ENCODE results near the gene FAM107B. TPM values are rescaled to one million over a fixed set of nuclear protein-coding genes. Genes with fewer than 3 reads are reported as not detected.
"Not testable (repeated sequence)": the region's sequence is repeated elsewhere in the genome, so short reads cannot be mapped to it uniquely, and the experiment has no call there.

The FAM107B gene
- total RNA-seq, 1 donor: 22.7 TPM

- H3K4me3 ChIP-seq (ENCODE audit: low read depth, low read length): no peak overlapping the region
- no peak for TF ChIP-seq CTCF (IDR thresholded peaks at IDR 0.05; ENCODE audit: insufficient read depth, low read length)
- DNase-seq (ENCODE audit: low read depth): no peak
These were observed 179.7 kb downstream of the FAM107B start for GRCh38 chr10:14594878-14595525.

GRCh38 chr10:14593806-14594205 is 180.9 kb downstream of the FAM107B start:
- DNase-seq (ENCODE audit: low read depth): no peak
- H3K4me3 ChIP-seq (ENCODE audit: low read depth, low read length): no peak overlapping the region
- no peak for TF ChIP-seq CTCF (IDR thresholded peaks at IDR 0.05; ENCODE audit: insufficient read depth, low read length)

GRCh38 chr10:14592566-14592965 is 182.1 kb downstream of the FAM107B start:
- DNase-seq (ENCODE audit: low read depth): no peak
- no peak for TF ChIP-seq CTCF (IDR thresholded peaks at IDR 0.05; ENCODE audit: insufficient read depth, low read length)

GRCh38 chr10:14592026-14592425 is 182.7 kb downstream of the FAM107B start:
- no peak for TF ChIP-seq CTCF (IDR thresholded peaks at IDR 0.05; ENCODE audit: insufficient read depth, low read length)
- no peak for DNase-seq (ENCODE audit: low read depth)
- no peak overlapping the region for H3K4me3 ChIP-seq (ENCODE audit: low read depth, low read length)

More at GRCh38 chr10:14592566-14592965, 182.1 kb downstream of the FAM107B start:
- no peak overlapping the region for H3K4me3 ChIP-seq (ENCODE audit: low read depth, low read length)

GRCh38 chr10:14588938-14589294 is 185.8 kb downstream of the FAM107B start:
- not testable (repeated sequence) for DNase-seq (ENCODE audit: low read depth); H3K4me3 ChIP-seq (ENCODE audit: low read depth, low read length)

- no peak for TF ChIP-seq CTCF (IDR thresholded peaks at IDR 0.05; ENCODE audit: insufficient read depth, low read length)
- DNase-seq (ENCODE audit: low read depth): peak; percentile 88
- peak overlapping the region; percentile 25 for H3K4me3 ChIP-seq (ENCODE audit: low read depth, low read length)
These were observed 186.4 kb downstream of the FAM107B start for GRCh38 chr10:14588084-14588937.

GRCh38 chr10:14587540-14588083 is 187.1 kb downstream of the FAM107B start:
- TF ChIP-seq CTCF (IDR thresholded peaks at IDR 0.05; ENCODE audit: insufficient read depth, low read length): no peak
- no peak for DNase-seq (ENCODE audit: low read depth)
- no peak overlapping the region for H3K4me3 ChIP-seq (ENCODE audit: low read depth, low read length)
